SHP77 (cell line): ENCODE data around the gene HS6ST2.

Experiments used
- DNase-seq, 2 experiments: peaks; one replicate each; lab custom pipeline; 2025; lab: John Stamatoyannopoulos, UW

Gene HS6ST2

GRCh38 chrX:132843363-132843762, 115.1 kb downstream of the HS6ST2 start:
- no peak for DNase-seq

- no peak for DNase-seq
Observed at GRCh38 chrX:132842460-132843238, 115.8 kb downstream of the HS6ST2 start.

GRCh38 chrX:132837967-132838366, 120.5 kb downstream of the HS6ST2 start:
- DNase-seq = no peak

- no peak for DNase-seq
Observed at GRCh38 chrX:132837126-132837525, 121.3 kb downstream of the HS6ST2 start.

- no peak for DNase-seq
Observed at GRCh38 chrX:132836471-132836870, 122.0 kb downstream of the HS6ST2 start.

GRCh38 chrX:132834741-132835140, 123.7 kb downstream of the HS6ST2 start:
- no peak for DNase-seq

GRCh38 chrX:132834109-132834508, 124.3 kb downstream of the HS6ST2 start:
- DNase-seq = no peak

GRCh38 chrX:132833373-132833772, 125.1 kb downstream of the HS6ST2 start:
- no peak for DNase-seq

GRCh38 chrX:132831336-132831973, 127.0 kb downstream of the HS6ST2 start:
- no peak for DNase-seq

- DNase-seq = no peak
Observed at GRCh38 chrX:132822634-132823012, 135.8 kb downstream of the HS6ST2 start.

- DNase-seq = no peak
Observed at GRCh38 chrX:132821974-132822633, 136.3 kb downstream of the HS6ST2 start.

GRCh38 chrX:132820675-132821074, 137.8 kb downstream of the HS6ST2 start:
- DNase-seq = no peak

GRCh38 chrX:132819711-132820264, 138.6 kb downstream of the HS6ST2 start:
- no peak for DNase-seq

GRCh38 chrX:132818638-132819037, 139.8 kb downstream of the HS6ST2 start:
- DNase-seq = no peak

GRCh38 chrX:132815643-132816042, 142.8 kb downstream of the HS6ST2 start:
- no peak for DNase-seq

- no peak for DNase-seq
Observed at GRCh38 chrX:132810964-132811712, 147.3 kb downstream of the HS6ST2 start.

- no peak for DNase-seq
Observed at GRCh38 chrX:132810488-132810887, 147.9 kb downstream of the HS6ST2 start.

- no peak for DNase-seq
Observed at GRCh38 chrX:132809581-132809980, 148.8 kb downstream of the HS6ST2 start.

GRCh38 chrX:132807411-132808030, 150.9 kb downstream of the HS6ST2 start:
- no peak for DNase-seq

- no peak for DNase-seq
Observed at GRCh38 chrX:132802033-132802432, 156.4 kb downstream of the HS6ST2 start.

GRCh38 chrX:132795181-132795580, 163.2 kb downstream of the HS6ST2 start:
- DNase-seq = no peak

GRCh38 chrX:132791714-132792113, 166.7 kb downstream of the HS6ST2 start:
- DNase-seq = no peak
